NCI-H460 (cell line): ENCODE data around the gene OR13C4. TPM values are rescaled to one million over a fixed set of nuclear protein-coding genes. Genes with fewer than 3 reads are reported as not detected.

ENCODE experiments used
- total RNA-seq: library from RNA; depleted of rRNA; stranded (reverse); fragments of >200 nt; shearing (Covaris generic); gene quantifications from 2 replicates; pipeline ENCODE4 v1.2.3, GENCODE V29; 2014; rRNA removed

OR13C4 gene
- total RNA-seq, 1 experiment from 2014 or later = not detected

Other genes starting within 250 kb of the OR13C4 start
- gene OR13F1, start 22.9 kb downstream of the OR13C4 start, total RNA-seq = not detected in 2 replicates
- not detected in 2 replicates for gene OR13C3, start 9.6 kb upstream of the OR13C4 start, total RNA-seq
- gene OR13C8, start 42.0 kb upstream of the OR13C4 start, total RNA-seq = not detected in 2 replicates
- gene OR13C5, start 72.2 kb upstream of the OR13C4 start, total RNA-seq = not detected in 2 replicates
- not detected in 2 replicates for gene OR13C2, start 78.4 kb upstream of the OR13C4 start, total RNA-seq
- not detected in 2 replicates for gene OR13C9, start 91.0 kb upstream of the OR13C4 start, total RNA-seq
- not detected in 2 replicates for gene OR13D1, start 167.3 kb upstream of the OR13C4 start, total RNA-seq
- 21.0 and 22.1 TPM in 2 replicates for gene NIPSNAP3A, start 220.5 kb upstream of the OR13C4 start, total RNA-seq
- 1.2 and 2.1 TPM in 2 replicates for gene NIPSNAP3B, start 236.9 kb upstream of the OR13C4 start, total RNA-seq